HG03060 (cell line): Measurements from ENCODE around the gene KIF26A.

ENCODE experiments used
- ATAC-seq: cut with Tn5 transposase; IDR thresholded peaks from one replicate; pipeline ENCODE4 v1.9.1; 2021; ENCODE audit warnings: low read depth, moderate number of reproducible peaks; ENCODE audit not compliant: unreplicated experiment

The KIF26A gene

GRCh38 chr14:104228716-104229533 is 90.5 kb downstream of the KIF26A start:
- ATAC-seq = no peak

GRCh38 chr14:104229534-104230055 is 91.2 kb downstream of the KIF26A start:
- ATAC-seq = no peak

- ATAC-seq = no peak
Observed at GRCh38 chr14:104230119-104230815, 91.9 kb downstream of the KIF26A start.
